BJ (cell line): ENCODE data around the gene SAMD14. TPM values are rescaled to one million over a fixed set of nuclear protein-coding genes. Genes with fewer than 3 reads are reported as not detected.

ENCODE experiments used
- CTCF ChIA-PET: fragments of 350-600 bp; formaldehyde crosslinking; extraction: SDS; loops from one replicate; lab custom pipeline; 2021; ENCODE audit warnings: antibody characterized with exemption, inconsistent platforms; lab: Yijun Ruan, JAX
- POLR2A ChIA-PET: fragments of 300-600 bp; sonication (Branson Sonifier 250); formaldehyde crosslinking; extraction: SDS; loops from one replicate; lab custom pipeline; 2021; ENCODE audit warnings: antibody characterized with exemption; lab: Charles Lee
- DNase-seq: peaks from one replicate; pipeline ENCODE4 v3.0.0-alpha.2; 2011; ENCODE audit warnings: low read depth
- H3K27me3 ChIP-seq: 2 replicates; pipeline ENCODE4 v1.6.0; 2011; ENCODE audit warnings: low read length; ENCODE audit not compliant: control insufficient read depth, insufficient read depth
- H3K36me3 ChIP-seq: 2 replicates; pipeline ENCODE4 v1.5.1; 2011; ENCODE audit warnings: low read length; ENCODE audit not compliant: control insufficient read depth, insufficient read depth
- H3K4me3 ChIP-seq: 2 replicates; pipeline ENCODE4 v1.5.1; 2011; ENCODE audit warnings: low read depth, mild to moderate bottlenecking, control low read depth, low read length
- CTCF ChIP-seq: IDR thresholded peaks from 2 replicates; pipeline ENCODE4 v1.5.1; 2011; ENCODE audit warnings: low read depth, mild to moderate bottlenecking, control low read depth, inconsistent platforms, low read length, moderate library complexity; ENCODE audit not compliant: insufficient read depth
- polyA plus RNA-seq: library from polyadenylated mRNA; depleted of rRNA; stranded (reverse); fragments of >200 nt; gene quantifications from 2 replicates; pipeline ENCODE4 v1.2.3, GENCODE V29; 2011

SAMD14 gene
- polyA plus RNA-seq, 1 experiment, result 5.3 TPM

DNA sequence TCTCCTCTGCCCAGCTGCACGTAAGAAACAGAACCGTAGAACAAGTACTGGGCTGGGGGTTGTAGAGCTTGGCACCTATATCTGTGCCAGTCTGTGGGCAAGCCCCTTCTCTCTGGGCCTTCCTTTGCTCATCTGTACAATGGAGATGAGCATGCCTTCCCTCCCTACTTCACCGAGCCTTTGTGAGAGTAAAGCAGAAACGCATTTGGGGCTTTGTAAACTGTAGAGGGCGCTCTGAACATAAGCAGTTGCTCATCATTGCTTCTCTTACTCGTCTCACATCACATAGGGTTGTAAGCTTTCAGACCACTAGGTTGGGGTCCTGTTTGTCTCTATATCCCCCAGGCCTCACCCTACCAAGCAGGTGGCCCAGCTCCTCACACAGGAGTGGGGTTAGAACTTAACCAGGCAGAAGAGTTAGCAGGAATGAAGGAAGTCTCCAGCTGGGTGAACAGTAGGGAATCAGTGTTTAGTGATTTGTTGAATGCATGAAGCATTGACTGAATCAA lies 15.1 kb downstream of the SAMD14 start:
- POLR2A ChIA-PET, result interaction anchor here (0.6 kb wide), 1 partner anchor 125 kb away, joined by 8 read pairs; no protein-coding TSS in a partner anchor
- DNase-seq, result no peak
- Histone ChIP-seq H3K27me3 (peaks cover 2% of the 10 kb centered on the region), H3K4me3 (no peak overlapping the region), H3K36me3 (peaks cover 6% of the 10 kb centered on the region)
- TF ChIP-seq CTCF, result peak; percentile 75
- CTCF ChIA-PET, result interaction anchor here (0.6 to 9.0 kb wide), 20 partner anchors 8 to 283 kb away, joined by 3 to 53 read pairs (median 4); partner anchors contain the start of genes LRRC59 and SGCA

- CTCF ChIA-PET, result interaction anchor here (0.6 to 9.0 kb wide), 17 partner anchors 8 to 283 kb away, joined by 3 to 53 read pairs (median 4); partner anchors contain the start of genes LRRC59 and SGCA
- H3K36me3 ChIP-seq, result peaks cover 7% of the 10 kb centered on the region
- no peak for TF ChIP-seq CTCF
- peaks cover 1% of the 10 kb centered on the region for H3K27me3 ChIP-seq
- no peak for DNase-seq
- H3K4me3 ChIP-seq, result no peak overlapping the region
- POLR2A ChIA-PET, result no interaction called here
These were observed 15.6 kb downstream of the SAMD14 start for GRCh38 chr17:50114401-50114800.

DNA sequence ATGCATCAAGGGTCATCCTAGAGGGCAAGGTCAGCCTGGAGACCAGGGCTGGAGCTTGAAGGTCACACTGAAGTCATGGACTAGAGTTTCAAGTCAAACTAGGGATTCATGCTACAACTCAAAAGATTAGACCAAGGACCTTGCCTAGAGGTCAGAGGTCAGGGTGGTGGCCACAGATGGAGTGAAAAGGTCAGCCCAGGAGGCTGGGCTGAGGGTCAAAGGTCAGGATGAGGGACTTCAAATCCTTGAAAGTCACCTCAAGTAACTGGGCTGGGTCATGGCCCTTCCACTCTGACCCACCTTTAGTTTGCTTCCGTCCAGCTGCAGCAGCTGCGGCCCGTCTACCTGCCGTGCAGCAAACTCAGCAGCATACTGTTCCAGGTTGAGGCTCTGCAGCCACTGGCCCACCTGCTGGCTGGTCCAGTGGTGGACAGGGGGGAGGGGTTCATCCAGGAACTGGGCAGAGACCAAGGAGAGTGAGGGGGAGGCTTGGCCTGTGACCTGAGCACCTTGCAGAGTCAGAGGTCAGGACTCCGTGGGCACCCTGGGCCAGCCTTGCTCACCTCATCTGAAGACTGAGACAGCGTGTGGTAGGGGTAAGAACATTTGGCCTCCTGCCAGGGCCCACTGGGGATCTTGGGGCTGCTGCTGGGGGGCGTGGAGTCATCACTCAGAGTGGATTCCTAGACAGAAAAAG lies 16.2 kb downstream of the SAMD14 start:
- ChIA-PET CTCF (interaction anchor here (1.1 to 9.0 kb wide), 14 partner anchors 9 to 183 kb away, joined by 3 to 53 read pairs (median 6); no protein-coding TSS in a partner anchor), POLR2A (no interaction called here)
- Histone ChIP-seq H3K27me3 (no peaks in the 10 kb centered on the region), H3K36me3 (peaks cover 10% of the 10 kb centered on the region), H3K4me3 (no peak overlapping the region)
- DNase-seq, result no peak
- no peak for TF ChIP-seq CTCF

DNA sequence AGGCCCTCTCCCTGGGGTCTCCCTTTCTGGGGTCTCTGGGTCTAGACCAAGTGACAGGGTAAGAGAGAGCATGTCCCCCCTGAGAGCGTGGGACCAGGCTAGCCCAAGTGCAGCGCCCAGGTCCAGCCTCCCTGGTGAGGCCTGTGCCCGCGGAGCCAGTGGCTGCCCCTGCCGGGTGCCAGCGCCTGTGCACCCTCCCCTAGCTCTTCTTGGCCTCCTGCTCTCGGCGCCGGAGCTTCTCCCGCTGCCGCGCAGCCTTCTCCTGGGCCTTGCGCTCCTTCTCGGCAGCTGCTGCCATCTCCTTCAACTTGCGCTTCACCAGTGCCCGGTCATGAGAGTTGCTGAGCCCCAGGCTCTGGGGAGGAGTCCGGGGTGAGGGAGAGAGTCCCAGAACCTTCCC lies 17.3 kb downstream of the SAMD14 start:
- ChIA-PET CTCF (interaction anchor here (1.2 to 9.0 kb wide), 12 partner anchors 9 to 184 kb away, joined by 3 to 53 read pairs (median 8); no protein-coding TSS in a partner anchor), POLR2A (no interaction called here)

More for the DNA sequence above, 17.3 kb downstream of the SAMD14 start:
- H3K27me3 ChIP-seq, result no peaks in the 10 kb centered on the region
- peaks cover 11% of the 10 kb centered on the region for H3K36me3 ChIP-seq
- no peak overlapping the region for H3K4me3 ChIP-seq
- TF ChIP-seq CTCF, result no peak
- no peak for DNase-seq
